ENCODE data around the gene TAPBP.

DNA sequence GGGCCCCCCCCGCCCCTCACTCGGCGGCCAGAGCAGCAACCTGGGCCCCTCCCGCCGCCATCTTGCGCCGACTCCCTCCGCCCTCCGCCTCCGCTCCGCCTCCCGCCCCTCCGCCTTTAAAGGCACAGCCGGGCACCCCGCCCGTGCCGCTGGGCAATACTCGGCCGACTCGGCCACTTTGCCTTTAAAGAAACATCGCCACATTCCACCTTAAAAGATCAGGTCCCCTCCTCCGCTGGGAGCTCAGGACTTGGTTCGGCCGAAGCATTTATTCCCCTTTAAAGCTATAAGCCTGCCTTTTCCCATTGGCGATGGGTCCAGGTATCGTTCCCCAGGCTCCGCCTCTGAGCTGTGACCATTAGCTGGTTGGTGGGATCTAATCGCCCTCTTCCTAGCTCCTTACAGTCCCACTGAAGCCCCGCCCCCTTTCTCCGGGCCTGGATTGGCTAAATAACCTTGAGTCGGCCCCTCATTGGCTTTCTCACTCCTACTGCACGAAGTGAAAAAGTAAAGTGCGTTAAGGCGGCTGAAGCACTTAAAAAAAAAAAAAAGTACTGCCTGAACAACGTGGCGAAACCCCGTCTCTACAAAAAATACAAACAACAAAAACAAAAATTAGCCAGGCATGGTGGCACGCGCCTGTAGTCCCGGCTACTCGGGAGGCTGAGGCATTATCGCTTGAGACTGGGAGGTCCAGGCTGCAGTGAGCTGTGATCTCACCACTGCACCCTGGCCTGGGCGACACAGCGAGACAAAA lies 4.0 kb upstream of the TAPBP start, which contains the start of gene ZBTB22:
- TF ChIP-seq, protein P1, sequence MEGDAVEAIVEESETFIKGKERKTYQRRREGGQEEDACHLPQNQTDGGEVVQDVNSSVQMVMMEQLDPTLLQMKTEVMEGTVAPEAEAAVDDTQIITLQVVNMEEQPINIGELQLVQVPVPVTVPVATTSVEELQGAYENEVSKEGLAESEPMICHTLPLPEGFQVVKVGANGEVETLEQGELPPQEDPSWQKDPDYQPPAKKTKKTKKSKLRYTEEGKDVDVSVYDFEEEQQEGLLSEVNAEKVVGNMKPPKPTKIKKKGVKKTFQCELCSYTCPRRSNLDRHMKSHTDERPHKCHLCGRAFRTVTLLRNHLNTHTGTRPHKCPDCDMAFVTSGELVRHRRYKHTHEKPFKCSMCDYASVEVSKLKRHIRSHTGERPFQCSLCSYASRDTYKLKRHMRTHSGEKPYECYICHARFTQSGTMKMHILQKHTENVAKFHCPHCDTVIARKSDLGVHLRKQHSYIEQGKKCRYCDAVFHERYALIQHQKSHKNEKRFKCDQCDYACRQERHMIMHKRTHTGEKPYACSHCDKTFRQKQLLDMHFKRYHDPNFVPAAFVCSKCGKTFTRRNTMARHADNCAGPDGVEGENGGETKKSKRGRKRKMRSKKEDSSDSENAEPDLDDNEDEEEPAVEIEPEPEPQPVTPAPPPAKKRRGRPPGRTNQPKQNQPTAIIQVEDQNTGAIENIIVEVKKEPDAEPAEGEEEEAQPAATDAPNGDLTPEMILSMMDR (conservative IDR thresholded peaks at IDR 0.05; ENCODE audit: low read depth, low read length): no peak
- TF ChIP-seq EZH2phosphoT487 (IDR thresholded peaks at IDR 0.05; ENCODE audit: borderline replicate concordance, low read length) (no peak), EZH2 (IDR thresholded peaks at IDR 0.05; ENCODE audit: low read length, unreplicated experiment) (no peak)
